ENCODE data around the gene PRKCA.

DNA sequence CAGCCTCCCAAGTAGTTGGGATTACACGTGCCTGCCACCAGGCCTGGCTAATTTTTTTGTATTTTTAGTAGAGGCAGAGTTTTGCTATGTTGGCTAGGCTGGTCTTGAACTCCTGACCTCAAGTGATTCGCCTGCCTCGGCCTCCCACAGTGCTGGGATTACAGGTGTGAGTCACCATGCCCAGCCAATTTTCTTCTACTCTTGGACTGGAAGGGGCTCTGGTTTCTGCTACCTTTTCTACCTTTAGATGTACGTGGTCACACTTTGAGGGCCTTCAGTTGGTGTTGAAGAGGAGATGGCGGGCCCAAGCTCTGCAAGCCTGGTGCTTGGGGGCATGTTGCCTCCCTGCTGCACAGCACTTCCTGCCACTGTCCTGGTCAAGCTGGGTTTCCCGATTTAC lies 173.6 kb downstream of the PRKCA start:
- TF ChIP-seq, protein P1, sequence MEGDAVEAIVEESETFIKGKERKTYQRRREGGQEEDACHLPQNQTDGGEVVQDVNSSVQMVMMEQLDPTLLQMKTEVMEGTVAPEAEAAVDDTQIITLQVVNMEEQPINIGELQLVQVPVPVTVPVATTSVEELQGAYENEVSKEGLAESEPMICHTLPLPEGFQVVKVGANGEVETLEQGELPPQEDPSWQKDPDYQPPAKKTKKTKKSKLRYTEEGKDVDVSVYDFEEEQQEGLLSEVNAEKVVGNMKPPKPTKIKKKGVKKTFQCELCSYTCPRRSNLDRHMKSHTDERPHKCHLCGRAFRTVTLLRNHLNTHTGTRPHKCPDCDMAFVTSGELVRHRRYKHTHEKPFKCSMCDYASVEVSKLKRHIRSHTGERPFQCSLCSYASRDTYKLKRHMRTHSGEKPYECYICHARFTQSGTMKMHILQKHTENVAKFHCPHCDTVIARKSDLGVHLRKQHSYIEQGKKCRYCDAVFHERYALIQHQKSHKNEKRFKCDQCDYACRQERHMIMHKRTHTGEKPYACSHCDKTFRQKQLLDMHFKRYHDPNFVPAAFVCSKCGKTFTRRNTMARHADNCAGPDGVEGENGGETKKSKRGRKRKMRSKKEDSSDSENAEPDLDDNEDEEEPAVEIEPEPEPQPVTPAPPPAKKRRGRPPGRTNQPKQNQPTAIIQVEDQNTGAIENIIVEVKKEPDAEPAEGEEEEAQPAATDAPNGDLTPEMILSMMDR (IDR thresholded peaks at IDR 0.05): no peak
- TF ChIP-seq POLR2A (IDR thresholded peaks at IDR 0.05): no peak
- TF ChIP-seq POLR2AphosphoS5 (IDR thresholded peaks at IDR 0.05): no peak
